Stromal cell of bone marrow (primary cell): ENCODE results near the gene APLP1.
"Not testable (repeated sequence)": the region's sequence is repeated elsewhere in the genome, so short reads cannot be mapped to it uniquely, and the experiment has no call there.

Experiments
- DNase-seq: peaks from one replicate; pipeline ENCODE4 v3.0.0-alpha.2; 2012; ENCODE audit warnings: low read depth

APLP1 gene

GRCh38 chr19:35852029-35852780 lies 16.2 kb upstream of the APLP1 start, which contains the start of gene NPHS1:
NPHS1 (minus strand) TSS chr19:35852504; CDS start chr19:35851837, 667 bp downstream.
- no peak for DNase-seq

GRCh38 chr19:35853038-35853756 lies 15.2 kb upstream of the APLP1 start:
- no peak for DNase-seq

GRCh38 chr19:35856546-35857149 lies 11.7 kb upstream of the APLP1 start, which contains the start of gene KIRREL2:
KIRREL2 (plus strand) TSS chr19:35856911; CDS start chr19:35857120, 209 bp downstream.
- DNase-seq = no peak

GRCh38 chr19:35858311-35858710 lies 10.1 kb upstream of the APLP1 start:
- no peak for DNase-seq

GRCh38 chr19:35859414-35859813 lies 9.0 kb upstream of the APLP1 start:
- no peak for DNase-seq

- DNase-seq = no peak
These were observed 7.9 kb upstream of the APLP1 start for GRCh38 chr19:35860436-35860817.

GRCh38 chr19:35860818-35861639 lies 7.3 kb upstream of the APLP1 start:
- DNase-seq = no peak

GRCh38 chr19:35861640-35862160 lies 6.7 kb upstream of the APLP1 start:
- DNase-seq = no peak

GRCh38 chr19:35862528-35862927 lies 5.8 kb upstream of the APLP1 start:
- DNase-seq = no peak

- no peak for DNase-seq
These were observed 5.4 kb upstream of the APLP1 start for GRCh38 chr19:35863018-35863417.

- DNase-seq = no peak
These were observed 501 bp downstream of the APLP1 start for GRCh38 chr19:35868823-35869326.

- DNase-seq = no peak
These were observed 1.2 kb downstream of the APLP1 start for GRCh38 chr19:35869327-35870123.

- DNase-seq = not testable (repeated sequence)
These were observed 1.9 kb downstream of the APLP1 start for GRCh38 chr19:35870124-35870736.

- no peak for DNase-seq
These were observed 2.4 kb downstream of the APLP1 start for GRCh38 chr19:35870798-35871197.

GRCh38 chr19:35871611-35872010 lies 3.2 kb downstream of the APLP1 start:
- DNase-seq = no peak

- no peak for DNase-seq
These were observed 3.8 kb downstream of the APLP1 start for GRCh38 chr19:35872180-35872579.

GRCh38 chr19:35874392-35874930 lies 6.1 kb downstream of the APLP1 start:
- DNase-seq = no peak

- DNase-seq = no peak
These were observed 10.7 kb downstream of the APLP1 start for GRCh38 chr19:35879068-35879467.

- DNase-seq = peak; percentile 85
These were observed 11.5 kb downstream of the APLP1 start for GRCh38 chr19:35879770-35880317.
